ENCODE measurements around the gene LRRC27.

GRCh38 chr10:132394201-132394811 is 62.3 kb downstream of the LRRC27 start:
- no peak for TF ChIP-seq CTCF (IDR thresholded peaks at IDR 0.05; ENCODE audit: low read length)
- no peak for TF ChIP-seq EZH2 (IDR thresholded peaks at IDR 0.05; ENCODE audit: borderline replicate concordance, low read length)

All from OCI-LY1 (cell line).